ENCODE measurements around the gene PHF3. TPM values are rescaled to one million over a fixed set of nuclear protein-coding genes. Genes with fewer than 3 reads are reported as not detected.

The PHF3 gene
- total RNA-seq, 1 experiment from 2014 or later: 40.0 TPM

- DNase-seq (ENCODE audit: low read depth, low spot score): no peak
- ChIA-PET POLR2A (interaction anchor here (0.5 kb wide), 1 partner anchor 349 kb away, joined by 4 read pairs; no protein-coding TSS in a partner anchor), CTCF (no interaction called here)
- H3K27ac ChIP-seq (ENCODE audit: low read length): no peak overlapping the region
- H3K4me3 ChIP-seq (ENCODE audit: low read depth in 2 of 2, low read length in 2 of 2): no peak overlapping the region
- H3K36me3 ChIP-seq (ENCODE audit: control insufficient read depth, insufficient read depth, low read length): no peaks in the 10 kb centered on the region
- no peaks in the 10 kb centered on the region for H3K9me3 ChIP-seq (ENCODE audit: control insufficient read depth, insufficient read depth, low read depth, low read length)
- no TSS peak for BruUV-seq (replicated peaks)
- H3K4me1 ChIP-seq (ENCODE audit: control insufficient read depth, insufficient read depth, low read length): no peaks in the 10 kb centered on the region
- no peaks in the 10 kb centered on the region for H3K27me3 ChIP-seq (ENCODE audit: control insufficient read depth, insufficient read depth, low read length)
- ATAC-seq: no peak
- intact Hi-C loops (cut with micrococcal nuclease; ENCODE audit: unreplicated experiment) (no loop called here), in situ Hi-C loops (cut with HindIII; ENCODE audit: low pct_unique_long_range_greater_than_20kb, low sequenced_read_pairs) (no loop called here)
- TF ChIP-seq REST (IDR thresholded peaks at IDR 0.05; ENCODE audit: insufficient read depth in 1 of 2, low read depth in 2 of 2, low read length in 1 of 2) (no peak), POLR2AphosphoS5 (IDR thresholded peaks at IDR 0.05; ENCODE audit: low read depth, low read length) (no peak), TCF7L2 (IDR thresholded peaks at IDR 0.05; ENCODE audit: low read depth, low read length) (no peak), SIN3A (IDR thresholded peaks at IDR 0.05; ENCODE audit: borderline replicate concordance, insufficient read depth, low read depth, low read length) (no peak), CTCF (IDR thresholded peaks at IDR 0.05) (no peak)
These were observed 96.3 kb downstream of the PHF3 start for GRCh38 chr6:63731930-63732329.

GRCh38 chr6:63732336-63732735 lies 96.7 kb downstream of the PHF3 start:
- no peak for TF ChIP-seq POLR2AphosphoS5 (IDR thresholded peaks at IDR 0.05; ENCODE audit: low read depth, low read length)
- no peak for TF ChIP-seq REST (IDR thresholded peaks at IDR 0.05; ENCODE audit: insufficient read depth in 1 of 2, low read depth in 2 of 2, low read length in 1 of 2)
- TF ChIP-seq TCF7L2 (IDR thresholded peaks at IDR 0.05; ENCODE audit: low read depth, low read length): no peak
- no peak for TF ChIP-seq SIN3A (IDR thresholded peaks at IDR 0.05; ENCODE audit: borderline replicate concordance, insufficient read depth, low read depth, low read length)
- TF ChIP-seq CTCF (IDR thresholded peaks at IDR 0.05): no peak
- Histone ChIP-seq H3K27ac (ENCODE audit: low read length) (no peak overlapping the region), H3K4me1 (ENCODE audit: control insufficient read depth, insufficient read depth, low read length) (no peaks in the 10 kb centered on the region), H3K9me3 (ENCODE audit: control insufficient read depth, insufficient read depth, low read depth, low read length) (no peaks in the 10 kb centered on the region), H3K36me3 (ENCODE audit: control insufficient read depth, insufficient read depth, low read length) (no peaks in the 10 kb centered on the region), H3K4me3 (ENCODE audit: low read depth in 2 of 2, low read length in 2 of 2) (no peak overlapping the region), H3K27me3 (ENCODE audit: control insufficient read depth, insufficient read depth, low read length) (no peaks in the 10 kb centered on the region)
- ChIA-PET POLR2A (interaction anchor here (0.5 kb wide), 1 partner anchor 349 kb away, joined by 4 read pairs; no protein-coding TSS in a partner anchor), CTCF (no interaction called here)
- intact Hi-C loops (cut with micrococcal nuclease; ENCODE audit: unreplicated experiment) (no loop called here), in situ Hi-C loops (cut with HindIII; ENCODE audit: low pct_unique_long_range_greater_than_20kb, low sequenced_read_pairs) (no loop called here)
- ATAC-seq: no peak
- no peak for DNase-seq (ENCODE audit: low read depth, low spot score)
- BruUV-seq (replicated peaks): no TSS peak
